H1 (cell line): ENCODE results near the gene ZNF48. TPM values are rescaled to one million over a fixed set of nuclear protein-coding genes. Genes with fewer than 3 reads are reported as not detected.

Source experiments
- CEBPB ChIP-seq: IDR thresholded peaks from 2 replicates; pipeline ENCODE4 v1.6.1; 2012; ENCODE audit warnings: low read depth, low read length
- CTCF ChIP-seq, 3 experiments: IDR thresholded peaks; 1 replicate in 2 of 3; 2 replicates in 1 of 3; pipeline versions ENCODE4 v1.5.1 to v1.6.1; 2011; ENCODE audit warnings: low read length in 3 of 3, mild to moderate bottlenecking in 3 of 3, inconsistent platforms in 2 of 3, low read depth in 1 of 3, moderate library complexity in 1 of 3; ENCODE audit not compliant: insufficient read depth in 1 of 3; ENCODE audit errors: control extremely low read depth in 1 of 3
- E2F6 ChIP-seq: IDR thresholded peaks from 2 replicates; pipeline ENCODE4 v1.6.1; 2012; ENCODE audit warnings: inconsistent platforms
- EP300 ChIP-seq, 2 experiments: IDR thresholded peaks; 1 replicate in 1 of 2; 2 replicates in 1 of 2; pipeline ENCODE4 v1.6.1; 2011 to 2012; ENCODE audit warnings: low read depth in 2 of 2, low read length in 2 of 2, mild to moderate bottlenecking in 2 of 2, borderline replicate concordance in 1 of 2, inconsistent platforms in 1 of 2, moderate library complexity in 1 of 2
- GABPA ChIP-seq: IDR thresholded peaks from 2 replicates; pipeline ENCODE4 v1.6.1; 2011; ENCODE audit warnings: mild to moderate bottlenecking, low read length, moderate library complexity, borderline replicate concordance; ENCODE audit not compliant: insufficient read depth
- GTF2F1 ChIP-seq: IDR thresholded peaks from 2 replicates; pipeline ENCODE4 v1.6.1; 2012; ENCODE audit warnings: low read depth, low read length, improper control_type of control experiment, borderline replicate concordance
- KDM4A ChIP-seq: IDR thresholded peaks from one replicate; pipeline ENCODE4 v1.7.1; 2012; ENCODE audit warnings: low read depth, mild to moderate bottlenecking, moderate library complexity, low read length, inconsistent platforms; ENCODE audit not compliant: severe bottlenecking
- MAX ChIP-seq: IDR thresholded peaks from 2 replicates; pipeline ENCODE4 v1.6.1; 2012; ENCODE audit warnings: inconsistent platforms
- POU5F1 ChIP-seq: IDR thresholded peaks from 2 replicates; pipeline ENCODE4 v1.6.1; 2011; ENCODE audit warnings: low read depth, mild to moderate bottlenecking, low read length, moderate library complexity
- RAD21 ChIP-seq, 2 experiments: IDR thresholded peaks in 1 of 2; conservative IDR thresholded peaks in 1 of 2; 2 replicates each; pipeline ENCODE4 v1.6.1; 2011; ENCODE audit warnings: low read depth in 2 of 2, low read length in 2 of 2, improper control_type of control experiment in 1 of 2, inconsistent platforms in 1 of 2, mild to moderate bottlenecking in 1 of 2, moderate library complexity in 1 of 2
- RNF2 ChIP-seq: fragments of 200-900, 300-1000 bp; sonication (generic); IDR thresholded peaks from 2 replicates; pipeline ENCODE4 v1.7.1; 2016; ENCODE audit warnings: borderline replicate concordance, low read depth, mild to moderate bottlenecking, antibody characterized with exemption, low read length; ENCODE audit not compliant: poor library complexity, severe bottlenecking; ENCODE audit errors: missing control alignments
- SIRT6 ChIP-seq: IDR thresholded peaks from one replicate; pipeline ENCODE4 v1.7.1; 2012; ENCODE audit warnings: low read length, inconsistent platforms
- SP2 ChIP-seq: IDR thresholded peaks from 2 replicates; pipeline ENCODE4 v1.6.1; 2012; ENCODE audit warnings: mild to moderate bottlenecking, low read length, inconsistent platforms
- TAF1 ChIP-seq: IDR thresholded peaks from 2 replicates; pipeline ENCODE4 v1.6.1; 2011; ENCODE audit warnings: mild to moderate bottlenecking, low read depth, low read length
- polyA plus RNA-seq, 7 experiments: library from polyadenylated mRNA; depleted of rRNA in 3 of 7; stranded (reverse) in 5 of 7; unstranded in 2 of 7; fragments of >200 nt in 5 of 7; fragments of 200-250 nt in 2 of 7; gene quantifications; 1 replicate in 5 of 7; 2 replicates in 1 of 7; 4 replicates in 1 of 7; pipeline versions ENCODE4 v1.2.1 to v1.2.3, GENCODE V29; 2011 to 2013; ENCODE audit warnings: missing spikeins in 2 of 7, mixed read lengths in 2 of 7
- total RNA-seq: library from RNA; stranded (reverse); fragmentation: NEBNext Ultra II Directional; extraction: Animal tissue kit (Norgen Biotek cat#: 25700); gene quantifications from 2 replicates; pipeline ENCODE4 v1.2.1, GENCODE V29; 2021

Gene ZNF48
- total and polyA plus RNA-seq, 2 of the 8 experiments (the other 6 are each of a cell fraction or from before 2014, with no cell fraction given), result 30.4 to 41.2 TPM

GRCh38 chr16:30355144-30355953 lies 39.9 kb upstream of the ZNF48 start, which contains the start of gene CD2BP2 (continued):
- TF ChIP-seq SIRT6 (peak; percentile 86), RNF2 (no peak), KDM4A (peak; percentile 65), EP300 (IDR thresholded peaks at IDR 0.05; ENCODE audit: borderline replicate concordance in 1 of 2, low read depth in 2 of 2, low read length in 2 of 2) (peak in 1 of 2 experiments; percentile 17; a peak in 1 of 3 replicates), TAF1 (peak; percentile 91), E2F6 (peak; percentile 96), GTF2F1 (peak; percentile 67; the same call in 1 of the 2 replicates), MAX (peak; percentile 91), CTCF (IDR thresholded peaks at IDR 0.05; ENCODE audit: control extremely low read depth in 1 of 3, insufficient read depth in 1 of 3, low read depth in 1 of 3, low read length in 3 of 3) (peak in 2 of 3 experiments; percentile 5 to 10; a peak in 2 of 4 replicates), SP2 (no peak), CEBPB (no peak), RAD21 (IDR thresholded peaks at IDR 0.05 in 1 of 2, conservative IDR thresholded peaks at IDR 0.05 in 1 of 2; ENCODE audit: low read depth in 2 of 2, low read length in 2 of 2) (0 out of 4 replicates have a peak, but pooled peaks of 1 of the 2 experiments have one; percentile 1), POU5F1 (no peak), GABPA (peak; percentile 85)
